Urothelium cell line (cell line): Measurements from ENCODE around the gene RAPGEF2.
A peak's percentile ranks its signal among the peaks of the same experiment; 100 is the strongest.

ENCODE experiments used
- DNase-seq: peaks from one replicate; pipeline ENCODE4 v3.0.0; 2011; ENCODE audit warnings: low spot score, mixed read lengths
- FAIRE-seq: peaks from 2 replicates; lab custom pipeline; 2011; peaks lifted over from hg19 to GRCh38; lab: Jason Lieb, UNC

Gene RAPGEF2

DNA sequence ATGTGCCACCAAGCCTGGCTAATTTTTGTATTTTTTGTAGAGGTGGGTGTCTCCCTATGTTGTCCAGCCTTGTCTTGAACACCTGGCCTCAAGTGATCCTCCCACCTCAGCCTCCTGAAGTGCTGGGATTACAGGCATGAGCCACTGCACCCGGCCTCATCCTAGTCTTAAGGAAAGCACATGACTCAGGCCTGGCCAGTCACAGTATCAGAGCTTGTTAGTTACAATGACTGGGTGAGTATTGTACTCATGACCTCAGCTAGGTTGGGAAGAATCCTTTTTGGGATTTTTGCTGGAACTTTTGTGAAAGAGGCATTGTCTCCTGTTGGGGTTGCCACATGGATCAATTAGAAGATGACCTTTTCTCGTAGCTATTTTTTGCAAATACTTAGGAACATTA lies 292.8 kb downstream of the RAPGEF2 start:
- FAIRE-seq (no peak), DNase-seq (peak; percentile 57)

DNA sequence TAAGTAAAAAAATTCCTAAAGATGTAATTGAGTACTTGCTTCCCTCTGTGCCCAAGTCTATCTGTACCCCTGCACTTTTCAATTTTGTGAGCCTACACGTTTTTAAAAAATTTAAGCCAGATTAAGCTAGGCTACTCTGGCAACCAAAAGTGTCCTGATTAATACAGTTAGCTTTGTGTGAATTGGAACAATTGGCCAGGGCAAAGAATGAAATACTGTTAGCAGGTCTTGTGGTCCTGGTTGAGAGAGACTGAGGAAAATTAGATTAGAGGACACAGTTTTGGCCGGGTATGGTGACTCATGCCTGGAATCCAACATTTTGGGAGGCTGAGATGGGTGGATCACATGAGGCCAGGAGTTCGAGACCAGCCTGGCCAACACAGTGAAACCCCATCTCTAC lies 293.3 kb downstream of the RAPGEF2 start:
- DNase-seq, result no peak
- FAIRE-seq, result no peak

DNA sequence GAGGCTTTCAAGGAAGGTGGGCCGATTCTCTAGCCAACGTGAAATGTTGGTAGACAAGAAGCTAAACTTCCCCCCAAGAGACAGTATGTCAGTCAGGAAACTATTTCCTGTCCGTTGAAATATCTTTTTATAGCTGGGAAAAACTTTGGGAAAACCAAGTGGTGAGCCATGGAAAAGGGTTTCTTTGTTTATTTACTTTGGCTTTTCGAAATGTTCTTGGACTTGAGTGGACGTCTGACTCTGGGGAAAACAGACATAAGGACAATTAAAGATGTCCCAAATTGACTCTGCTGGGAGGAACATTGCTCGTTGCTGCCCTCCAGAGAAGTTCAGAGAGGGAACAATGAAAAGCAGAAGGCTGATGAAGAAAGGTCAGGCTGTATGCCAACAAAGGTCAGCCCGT lies 295.4 kb downstream of the RAPGEF2 start:
- FAIRE-seq, result no peak

DNA sequence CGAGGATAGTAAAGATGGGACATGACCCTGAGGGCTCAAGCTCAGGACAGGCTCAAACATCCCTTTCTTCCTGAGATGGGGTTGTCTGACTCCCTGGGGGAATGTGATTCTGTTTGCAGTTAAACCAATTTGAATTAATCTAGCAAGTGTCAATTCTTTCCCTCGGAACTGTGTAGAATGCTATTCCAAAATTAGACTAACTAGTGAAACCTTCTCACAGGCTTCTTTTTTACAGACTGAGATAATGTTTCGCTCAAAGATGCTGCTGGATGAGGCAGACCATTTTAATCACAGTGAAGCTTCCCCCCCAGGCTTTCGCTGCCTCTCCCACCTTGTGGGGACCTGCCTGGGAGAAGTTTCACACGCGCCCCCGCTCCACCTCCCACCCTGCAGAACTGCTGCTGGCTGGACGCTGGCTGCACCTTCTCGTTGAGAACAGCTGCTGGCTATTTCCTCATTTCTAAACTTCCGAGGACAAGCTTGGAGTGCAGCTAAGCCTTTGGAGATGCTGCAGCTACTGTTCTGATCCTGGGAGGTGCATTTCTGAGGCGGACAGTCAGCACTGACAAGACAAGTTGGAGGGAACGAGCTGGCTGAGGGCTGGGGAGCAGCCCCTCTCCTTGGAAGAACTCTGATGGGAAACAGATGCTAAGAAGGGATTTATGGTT lies 297.8 kb downstream of the RAPGEF2 start:
- DNase-seq (no peak), FAIRE-seq (no peak)

More for the DNA sequence above, 295.4 kb downstream of the RAPGEF2 start:
- no peak for DNase-seq

DNA sequence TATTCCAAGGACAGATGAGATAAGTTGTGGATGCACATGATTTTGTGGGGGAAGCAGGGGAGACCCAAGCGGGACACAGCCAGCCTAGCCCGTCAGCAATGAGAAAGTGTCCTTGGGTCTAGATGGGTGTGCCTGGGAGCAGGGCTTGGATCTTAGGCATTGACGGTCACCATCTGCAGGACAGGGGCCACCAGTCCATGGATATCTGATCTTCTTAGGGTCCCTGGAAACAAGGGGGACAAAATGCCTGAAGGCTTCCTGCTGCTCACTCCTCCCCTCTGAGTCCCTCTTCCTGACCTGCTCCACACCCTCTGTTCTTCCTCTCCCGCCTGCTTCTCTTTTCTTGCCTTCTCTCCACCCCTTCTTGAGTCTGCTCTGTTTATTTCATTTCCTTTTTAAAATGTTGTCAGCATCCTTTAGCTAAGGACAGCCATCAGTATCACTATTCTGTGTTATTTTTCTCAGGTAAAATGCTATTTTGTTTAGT lies 298.4 kb downstream of the RAPGEF2 start:
- no peak for DNase-seq
- FAIRE-seq, result no peak

DNA sequence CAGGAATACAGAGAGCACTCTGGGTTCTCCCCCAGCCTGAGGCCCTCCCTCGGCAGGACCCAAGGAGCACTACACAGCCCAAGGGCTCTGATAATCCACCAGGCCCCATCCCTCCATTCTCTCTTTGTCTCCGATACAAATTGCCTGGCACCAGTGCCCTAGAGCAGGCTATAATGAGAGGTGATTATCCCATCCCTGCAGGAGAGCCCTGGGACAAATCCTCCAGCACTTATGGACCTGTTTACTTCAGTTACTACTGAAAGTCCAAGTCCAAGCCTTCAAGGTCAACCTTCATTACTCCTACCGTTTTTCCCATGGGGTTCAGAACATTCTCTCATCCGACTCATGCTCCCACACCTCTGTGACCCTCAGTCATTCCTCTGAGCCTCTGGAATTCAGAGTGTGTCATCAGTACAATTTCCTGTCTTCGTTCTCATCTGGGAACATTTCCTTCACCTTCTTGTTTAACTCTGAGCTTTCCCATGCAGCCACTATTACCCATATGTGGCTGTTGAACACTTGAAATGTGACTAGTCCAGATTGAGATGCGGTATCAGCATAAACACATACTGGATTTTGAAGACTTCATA lies 299.0 kb downstream of the RAPGEF2 start:
- FAIRE-seq (no peak), DNase-seq (peak; percentile 50)
